ENCODE data around the gene SEMA3F. TPM values are rescaled to one million over a fixed set of nuclear protein-coding genes. Genes with fewer than 3 reads are reported as not detected.

SEMA3F gene
- total and polyA plus RNA-seq, 2 experiments from 2014 or later, result 2.3 to 67.6 TPM

DNA sequence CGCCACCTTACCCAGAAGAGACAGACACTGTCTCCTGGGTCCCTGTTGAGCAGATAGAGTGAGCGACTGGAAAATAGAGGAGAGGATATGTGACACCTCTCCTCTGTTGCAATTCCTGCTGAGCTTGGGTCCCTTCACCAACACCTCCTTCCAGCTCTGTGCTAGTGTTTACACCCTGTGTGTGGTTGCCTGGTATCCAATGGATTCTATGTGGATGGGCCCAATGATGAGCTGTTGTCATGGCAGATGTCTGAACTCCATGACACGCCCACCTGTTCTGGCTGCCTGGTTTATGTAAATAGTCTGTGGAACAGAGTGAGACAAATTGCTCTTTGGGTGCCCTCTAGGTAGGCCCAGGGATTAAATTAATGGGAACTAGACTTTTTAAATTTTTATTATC is 42.7 kb upstream of the SEMA3F start (continued):
- TF ChIP-seq, protein P1, sequence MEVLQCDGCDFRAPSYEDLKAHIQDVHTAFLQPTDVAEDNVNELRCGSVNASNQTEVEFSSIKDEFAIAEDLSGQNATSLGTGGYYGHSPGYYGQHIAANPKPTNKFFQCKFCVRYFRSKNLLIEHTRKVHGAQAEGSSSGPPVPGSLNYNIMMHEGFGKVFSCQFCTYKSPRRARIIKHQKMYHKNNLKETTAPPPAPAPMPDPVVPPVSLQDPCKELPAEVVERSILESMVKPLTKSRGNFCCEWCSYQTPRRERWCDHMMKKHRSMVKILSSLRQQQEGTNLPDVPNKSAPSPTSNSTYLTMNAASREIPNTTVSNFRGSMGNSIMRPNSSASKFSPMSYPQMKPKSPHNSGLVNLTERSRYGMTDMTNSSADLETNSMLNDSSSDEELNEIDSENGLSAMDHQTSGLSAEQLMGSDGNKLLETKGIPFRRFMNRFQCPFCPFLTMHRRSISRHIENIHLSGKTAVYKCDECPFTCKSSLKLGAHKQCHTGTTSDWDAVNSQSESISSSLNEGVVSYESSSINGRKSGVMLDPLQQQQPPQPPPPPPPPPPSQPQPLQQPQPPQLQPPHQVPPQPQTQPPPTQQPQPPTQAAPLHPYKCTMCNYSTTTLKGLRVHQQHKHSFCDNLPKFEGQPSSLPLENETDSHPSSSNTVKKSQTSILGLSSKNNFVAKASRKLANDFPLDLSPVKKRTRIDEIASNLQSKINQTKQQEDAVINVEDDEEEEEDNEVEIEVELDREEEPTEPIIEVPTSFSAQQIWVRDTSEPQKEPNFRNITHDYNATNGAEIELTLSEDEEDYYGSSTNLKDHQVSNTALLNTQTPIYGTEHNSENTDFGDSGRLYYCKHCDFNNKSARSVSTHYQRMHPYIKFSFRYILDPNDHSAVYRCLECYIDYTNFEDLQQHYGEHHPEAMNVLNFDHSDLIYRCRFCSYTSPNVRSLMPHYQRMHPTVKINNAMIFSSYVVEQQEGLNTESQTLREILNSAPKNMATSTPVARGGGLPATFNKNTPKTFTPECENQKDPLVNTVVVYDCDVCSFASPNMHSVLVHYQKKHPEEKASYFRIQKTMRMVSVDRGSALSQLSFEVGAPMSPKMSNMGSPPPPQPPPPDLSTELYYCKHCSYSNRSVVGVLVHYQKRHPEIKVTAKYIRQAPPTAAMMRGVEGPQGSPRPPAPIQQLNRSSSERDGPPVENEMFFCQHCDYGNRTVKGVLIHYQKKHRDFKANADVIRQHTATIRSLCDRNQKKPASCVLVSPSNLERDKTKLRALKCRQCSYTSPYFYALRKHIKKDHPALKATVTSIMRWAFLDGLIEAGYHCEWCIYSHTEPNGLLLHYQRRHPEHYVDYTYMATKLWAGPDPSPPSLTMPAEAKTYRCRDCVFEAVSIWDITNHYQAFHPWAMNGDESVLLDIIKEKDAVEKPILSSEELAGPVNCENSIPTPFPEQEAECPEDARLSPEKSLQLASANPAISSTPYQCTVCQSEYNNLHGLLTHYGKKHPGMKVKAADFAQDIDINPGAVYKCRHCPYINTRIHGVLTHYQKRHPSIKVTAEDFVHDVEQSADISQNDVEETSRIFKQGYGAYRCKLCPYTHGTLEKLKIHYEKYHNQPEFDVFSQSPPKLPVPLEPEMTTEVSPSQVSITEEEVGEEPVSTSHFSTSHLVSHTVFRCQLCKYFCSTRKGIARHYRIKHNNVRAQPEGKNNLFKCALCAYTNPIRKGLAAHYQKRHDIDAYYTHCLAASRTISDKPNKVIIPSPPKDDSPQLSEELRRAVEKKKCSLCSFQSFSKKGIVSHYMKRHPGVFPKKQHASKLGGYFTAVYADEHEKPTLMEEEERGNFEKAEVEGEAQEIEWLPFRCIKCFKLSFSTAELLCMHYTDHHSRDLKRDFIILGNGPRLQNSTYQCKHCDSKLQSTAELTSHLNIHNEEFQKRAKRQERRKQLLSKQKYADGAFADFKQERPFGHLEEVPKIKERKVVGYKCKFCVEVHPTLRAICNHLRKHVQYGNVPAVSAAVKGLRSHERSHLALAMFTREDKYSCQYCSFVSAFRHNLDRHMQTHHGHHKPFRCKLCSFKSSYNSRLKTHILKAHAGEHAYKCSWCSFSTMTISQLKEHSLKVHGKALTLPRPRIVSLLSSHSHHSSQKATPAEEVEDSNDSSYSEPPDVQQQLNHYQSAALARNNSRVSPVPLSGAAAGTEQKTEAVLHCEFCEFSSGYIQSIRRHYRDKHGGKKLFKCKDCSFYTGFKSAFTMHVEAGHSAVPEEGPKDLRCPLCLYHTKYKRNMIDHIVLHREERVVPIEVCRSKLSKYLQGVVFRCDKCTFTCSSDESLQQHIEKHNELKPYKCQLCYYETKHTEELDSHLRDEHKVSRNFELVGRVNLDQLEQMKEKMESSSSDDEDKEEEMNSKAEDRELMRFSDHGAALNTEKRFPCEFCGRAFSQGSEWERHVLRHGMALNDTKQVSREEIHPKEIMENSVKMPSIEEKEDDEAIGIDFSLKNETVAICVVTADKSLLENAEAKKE (CRISPR knock-in tag; IDR thresholded peaks at IDR 0.05), result no peak
- TF ChIP-seq, protein P2, sequence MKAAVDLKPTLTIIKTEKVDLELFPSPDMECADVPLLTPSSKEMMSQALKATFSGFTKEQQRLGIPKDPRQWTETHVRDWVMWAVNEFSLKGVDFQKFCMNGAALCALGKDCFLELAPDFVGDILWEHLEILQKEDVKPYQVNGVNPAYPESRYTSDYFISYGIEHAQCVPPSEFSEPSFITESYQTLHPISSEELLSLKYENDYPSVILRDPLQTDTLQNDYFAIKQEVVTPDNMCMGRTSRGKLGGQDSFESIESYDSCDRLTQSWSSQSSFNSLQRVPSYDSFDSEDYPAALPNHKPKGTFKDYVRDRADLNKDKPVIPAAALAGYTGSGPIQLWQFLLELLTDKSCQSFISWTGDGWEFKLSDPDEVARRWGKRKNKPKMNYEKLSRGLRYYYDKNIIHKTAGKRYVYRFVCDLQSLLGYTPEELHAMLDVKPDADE (IDR thresholded peaks at IDR 0.05), result no peak
- TF ChIP-seq ZNF331 (CRISPR knock-in tag; IDR thresholded peaks at IDR 0.05; ENCODE audit: low read depth), result no peak
- TF ChIP-seq CREB1 (CRISPR knock-in tag; IDR thresholded peaks at IDR 0.05; ENCODE audit: low read depth), result no peak

DNA sequence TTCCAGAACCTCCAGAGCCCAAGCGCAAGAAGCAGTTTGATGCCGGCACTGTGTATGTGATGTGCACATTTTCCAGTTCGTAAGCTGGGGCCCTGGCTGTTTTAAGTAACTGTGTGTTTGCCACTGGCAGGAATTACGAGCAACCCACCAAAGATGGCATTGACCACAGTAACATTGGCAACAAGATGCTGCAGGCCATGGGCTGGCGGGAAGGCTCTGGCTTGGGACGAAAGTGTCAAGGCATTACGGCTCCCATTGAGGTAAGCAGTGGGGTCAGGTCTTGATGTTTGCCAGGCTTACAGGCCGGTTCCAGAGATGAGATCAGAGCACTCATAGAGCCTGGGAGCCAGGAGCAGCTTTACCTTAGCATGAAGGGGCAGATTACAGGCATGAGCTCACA is 38.0 kb upstream of the SEMA3F start:
- Histone ChIP-seq H3K4me2 (no peak overlapping the region), H3K4me1 (ENCODE audit: insufficient read depth) (no peaks in the 10 kb centered on the region), H4K20me1 (replicated peaks; ENCODE audit: insufficient read depth) (peaks cover 20% of the 10 kb centered on the region), H3K9me2 (ENCODE audit: insufficient read depth) (no peaks in the 10 kb centered on the region; the same call in 1 of the 2 replicates), H2AFZ (no peak overlapping the region), H3K27ac (ENCODE audit: low read depth) (no peak overlapping the region), H3F3A (replicated peaks; ENCODE audit: low read depth) (peaks cover 33% of the 10 kb centered on the region), H3K79me2 (replicated peaks; ENCODE audit: insufficient read depth) (no peaks in the 10 kb centered on the region), H3K27me3 (ENCODE audit: insufficient read depth) (no peaks in the 10 kb centered on the region), H3K36me3 (ENCODE audit: insufficient read depth) (peaks cover 63% of the 10 kb centered on the region), H3K4me3 (no peak overlapping the region)
- H3K27me3 Mint-ChIP-seq (ENCODE audit: insufficient read depth, low read depth, poor library complexity), result peaks cover 3% of the 10 kb centered on the region
- H3K4me3 Mint-ChIP-seq, result no peak overlapping the region
- H3K36me3 Mint-ChIP-seq (ENCODE audit: low read depth), result peaks cover 71% of the 10 kb centered on the region
- peaks cover 11% of the 10 kb centered on the region for H3K4me1 Mint-ChIP-seq
- no peaks in the 10 kb centered on the region for H3K9me3 Mint-ChIP-seq
- DNase-seq (ENCODE audit: low spot score) (no peak), ATAC-seq (no peak)
- H3K27ac Mint-ChIP-seq, result no peak overlapping the region
- TF ChIP-seq NANOG (IDR thresholded peaks at IDR 0.05; ENCODE audit: borderline replicate concordance), result no peak
- TF ChIP-seq EZH2phosphoT487 (IDR thresholded peaks at IDR 0.05; ENCODE audit: unreplicated experiment), result no peak
- TF ChIP-seq, protein P3, sequence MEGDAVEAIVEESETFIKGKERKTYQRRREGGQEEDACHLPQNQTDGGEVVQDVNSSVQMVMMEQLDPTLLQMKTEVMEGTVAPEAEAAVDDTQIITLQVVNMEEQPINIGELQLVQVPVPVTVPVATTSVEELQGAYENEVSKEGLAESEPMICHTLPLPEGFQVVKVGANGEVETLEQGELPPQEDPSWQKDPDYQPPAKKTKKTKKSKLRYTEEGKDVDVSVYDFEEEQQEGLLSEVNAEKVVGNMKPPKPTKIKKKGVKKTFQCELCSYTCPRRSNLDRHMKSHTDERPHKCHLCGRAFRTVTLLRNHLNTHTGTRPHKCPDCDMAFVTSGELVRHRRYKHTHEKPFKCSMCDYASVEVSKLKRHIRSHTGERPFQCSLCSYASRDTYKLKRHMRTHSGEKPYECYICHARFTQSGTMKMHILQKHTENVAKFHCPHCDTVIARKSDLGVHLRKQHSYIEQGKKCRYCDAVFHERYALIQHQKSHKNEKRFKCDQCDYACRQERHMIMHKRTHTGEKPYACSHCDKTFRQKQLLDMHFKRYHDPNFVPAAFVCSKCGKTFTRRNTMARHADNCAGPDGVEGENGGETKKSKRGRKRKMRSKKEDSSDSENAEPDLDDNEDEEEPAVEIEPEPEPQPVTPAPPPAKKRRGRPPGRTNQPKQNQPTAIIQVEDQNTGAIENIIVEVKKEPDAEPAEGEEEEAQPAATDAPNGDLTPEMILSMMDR (conservative IDR thresholded peaks at IDR 0.05; ENCODE audit: low read depth in 2 of 2), result no peak
- TF ChIP-seq EZH2 (IDR thresholded peaks at IDR 0.05; ENCODE audit: low read depth, unreplicated experiment), result no peak

Data from GM23338 (cell line).